OCI-LY7 (cell line): ENCODE data around the gene DNPH1.

ENCODE experiments used
- CTCF ChIP-seq: fragments of 200-600 bp; sonication (generic); conservative IDR thresholded peaks from 2 replicates; pipeline ENCODE4 v1.5.1; 2014; ENCODE audit warnings: mild to moderate bottlenecking, antibody characterized with exemption, low read length, moderate library complexity, mixed read lengths
- EZH2phosphoT487 ChIP-seq: fragments of 200-600 bp; sonication (generic); IDR thresholded peaks from 2 replicates; pipeline ENCODE4 v1.6.1; 2018; ENCODE audit warnings: low read depth, borderline replicate concordance, mild to moderate bottlenecking, mixed run types, antibody characterized with exemption, low read length, moderate library complexity, mixed read lengths

GRCh38 chr6:43215066-43215465 lies 14.2 kb downstream of the DNPH1 start:
- TF ChIP-seq CTCF: no peak
- TF ChIP-seq EZH2phosphoT487: no peak
